Measurements from ENCODE around the gene RGPD4. TPM values are rescaled to one million over a fixed set of nuclear protein-coding genes. Genes with fewer than 3 reads are reported as not detected.

The RGPD4 gene
- total RNA-seq, 1 experiment from 2014 or later = not detected

GRCh38 chr2:107801498-107801897, 25.2 kb upstream of the RGPD4 start:
- Histone ChIP-seq H3K79me2 (ENCODE audit: low read depth) (no peaks in the 10 kb centered on the region), H4K20me1 (ENCODE audit: insufficient read depth) (no peaks in the 10 kb centered on the region), H3K4me2 (no peak overlapping the region), H3K9me2 (ENCODE audit: insufficient read depth) (no peaks in the 10 kb centered on the region), H3F3A (ENCODE audit: insufficient read depth, low read depth) (no peaks in the 10 kb centered on the region), H3K27me3 (ENCODE audit: insufficient read depth, low read depth) (peaks cover 25% of the 10 kb centered on the region; the same call in 1 of the 2 replicates), H3K27ac (no peak overlapping the region), H3K4me3 (no peak overlapping the region), H3K9me3 (ENCODE audit: insufficient read depth, low read depth) (no peaks in the 10 kb centered on the region), H3K36me3 (ENCODE audit: low read depth) (no peaks in the 10 kb centered on the region), H2AFZ (no peak overlapping the region), H3K4me1 (replicated peaks; ENCODE audit: insufficient read depth) (no peaks in the 10 kb centered on the region)
- intact Hi-C loops (cut with micrococcal nuclease; ENCODE audit: unreplicated experiment) = no loop called here
- CTCF ChIA-PET = no interaction called here
- TF ChIP-seq CTCF (conservative IDR thresholded peaks at IDR 0.05) = no peak
- no peak for TF ChIP-seq EZH2 (IDR thresholded peaks at IDR 0.05; ENCODE audit: low read depth)
- POLR2A ChIA-PET (ENCODE audit: unreplicated experiment) = no interaction called here
- no peak for DNase-seq
- no TSS peak for BruUV-seq (replicated peaks)

GRCh38 chr2:107804608-107805498, 21.8 kb upstream of the RGPD4 start:
- Histone ChIP-seq H3K4me2 (no peak overlapping the region), H3F3A (ENCODE audit: insufficient read depth, low read depth) (no peaks in the 10 kb centered on the region), H3K36me3 (ENCODE audit: low read depth) (no peaks in the 10 kb centered on the region), H2AFZ (no peak overlapping the region), H3K9me3 (ENCODE audit: insufficient read depth, low read depth) (no peaks in the 10 kb centered on the region), H3K79me2 (ENCODE audit: low read depth) (no peaks in the 10 kb centered on the region), H3K4me1 (replicated peaks; ENCODE audit: insufficient read depth) (no peaks in the 10 kb centered on the region), H3K4me3 (no peak overlapping the region), H3K27me3 (ENCODE audit: insufficient read depth, low read depth) (peaks cover 30% of the 10 kb centered on the region; the same call in 1 of the 2 replicates), H3K9me2 (ENCODE audit: insufficient read depth) (no peaks in the 10 kb centered on the region), H3K27ac (no peak overlapping the region), H4K20me1 (ENCODE audit: insufficient read depth) (no peaks in the 10 kb centered on the region)
- ChIA-PET POLR2A (ENCODE audit: unreplicated experiment) (no interaction called here), CTCF (no interaction called here)
- TF ChIP-seq CTCF (conservative IDR thresholded peaks at IDR 0.05) (no peak), EZH2 (IDR thresholded peaks at IDR 0.05; ENCODE audit: low read depth) (no peak)
- intact Hi-C loops (cut with micrococcal nuclease; ENCODE audit: unreplicated experiment) = no loop called here
- no peak for DNase-seq
- BruUV-seq (replicated peaks) = no TSS peak

GRCh38 chr2:107806901-107807300, 19.8 kb upstream of the RGPD4 start:
- Histone ChIP-seq H3K9me3 (ENCODE audit: insufficient read depth, low read depth) (no peaks in the 10 kb centered on the region), H3K36me3 (ENCODE audit: low read depth) (no peaks in the 10 kb centered on the region), H3K9me2 (ENCODE audit: insufficient read depth) (no peaks in the 10 kb centered on the region), H3K4me1 (replicated peaks; ENCODE audit: insufficient read depth) (no peaks in the 10 kb centered on the region), H2AFZ (no peak overlapping the region), H3F3A (ENCODE audit: insufficient read depth, low read depth) (no peaks in the 10 kb centered on the region), H3K4me2 (no peak overlapping the region), H4K20me1 (ENCODE audit: insufficient read depth) (no peaks in the 10 kb centered on the region), H3K27ac (no peak overlapping the region), H3K4me3 (no peak overlapping the region), H3K27me3 (ENCODE audit: insufficient read depth, low read depth) (peaks cover 33% of the 10 kb centered on the region; the same call in 1 of the 2 replicates), H3K79me2 (ENCODE audit: low read depth) (no peaks in the 10 kb centered on the region)
- POLR2A ChIA-PET (ENCODE audit: unreplicated experiment) = no interaction called here
- CTCF ChIA-PET = no interaction called here
- intact Hi-C loops (cut with micrococcal nuclease; ENCODE audit: unreplicated experiment) = no loop called here
- TF ChIP-seq EZH2 (IDR thresholded peaks at IDR 0.05; ENCODE audit: low read depth) (no peak), CTCF (conservative IDR thresholded peaks at IDR 0.05) (no peak)
- DNase-seq = no peak
- BruUV-seq (replicated peaks) = no TSS peak

Measured in PC-9 (cell line).